B cell (primary cell): ENCODE results near the gene SH2D5. TPM values are rescaled to one million over a fixed set of nuclear protein-coding genes. Genes with fewer than 3 reads are reported as not detected.

Source experiments
- ATAC-seq: fragments of 200-7000 bp; cut with Tn5 transposase; one replicate; pipeline ENCODE4 v1.10.0; 2021; ENCODE audit warnings: low read depth, mild to moderate bottlenecking, moderate number of reproducible peaks, moderate library complexity
- CTCF ChIA-PET: fragments of 350-600 bp; sonication (Branson Sonifier 250); formaldehyde crosslinking; loops from one replicate; lab custom pipeline; 2021; ENCODE audit warnings: antibody characterized with exemption, inconsistent platforms; lab: Charles Lee
- POLR2A ChIA-PET: fragments of 350-600 bp; sonication (Branson Sonifier 250); formaldehyde crosslinking; loops from one replicate; lab custom pipeline; 2021; ENCODE audit warnings: antibody characterized with exemption; lab: Charles Lee
- DNase-seq: peaks from one replicate; pipeline ENCODE4 v3.0.0; 2013
- H2AFZ ChIP-seq: 2 replicates; pipeline ENCODE4 v1.6.1; 2012; ENCODE audit warnings: mild to moderate bottlenecking, low read depth, low read length; ENCODE audit not compliant: insufficient read depth, poor library complexity, severe bottlenecking
- H3K27ac ChIP-seq, 2 donors: 1 replicate in 1 of 2; 2 replicates in 1 of 2; pipeline ENCODE4 v1.5.1; 2012 to 2013; ENCODE audit warnings: low read length in 2 of 2, mild to moderate bottlenecking in 2 of 2, moderate library complexity in 1 of 2
- H3K27me3 ChIP-seq, 4 experiments: fragments of 200-600 bp in 1 of 4; sonication (generic) in 1 of 4; replicated peaks in 1 of 4; 1 replicate in 2 of 4; 2 replicates in 2 of 4; pipeline versions ENCODE4 v1.6.1 to v1.7.0; 2013 to 2016; ENCODE audit warnings: low read length in 3 of 4, mild to moderate bottlenecking in 2 of 4, mixed read lengths in 1 of 4, moderate library complexity in 1 of 4; ENCODE audit not compliant: insufficient read depth in 4 of 4, control insufficient read depth in 3 of 4; ENCODE audit errors: control extremely low read depth in 1 of 4
- H3K36me3 ChIP-seq, 2 experiments: replicated peaks in 1 of 2; 1 replicate in 1 of 2; 2 replicates in 1 of 2; pipeline versions ENCODE4 v1.6.1 to v1.7.1; 2013; ENCODE audit warnings: low read length in 1 of 2; ENCODE audit not compliant: insufficient read depth in 2 of 2, control insufficient read depth in 1 of 2; ENCODE audit errors: control extremely low read depth in 1 of 2, extremely low read depth in 1 of 2
- H3K4me1 ChIP-seq, 2 donors: fragments of 200-600 bp in 1 of 2; sonication (generic) in 1 of 2; 1 replicate in 1 of 2; 2 replicates in 1 of 2; pipeline versions ENCODE4 v1.5.1 to v1.6.1; 2013 to 2017; ENCODE audit warnings: low read length in 2 of 2; ENCODE audit not compliant: control insufficient read depth in 2 of 2, insufficient read depth in 2 of 2
- H3K4me2 ChIP-seq: replicated peaks from 2 replicates; pipeline ENCODE3; 2012; ENCODE audit warnings: mild to moderate bottlenecking, low read depth, low read length; ENCODE audit not compliant: poor library complexity, severe bottlenecking
- H3K4me3 ChIP-seq, 5 experiments: fragments of 200-600 bp in 1 of 5; sonication (generic) in 1 of 5; 1 replicate in 3 of 5; 2 replicates in 2 of 5; pipeline versions ENCODE4 v1.5.1 to v1.7.0; 2011 to 2016; ENCODE audit warnings: low read length in 4 of 5, mild to moderate bottlenecking in 4 of 5, low read depth in 2 of 5, control low read depth in 1 of 5, moderate library complexity in 1 of 5; ENCODE audit not compliant: insufficient read depth in 1 of 5; ENCODE audit errors: control extremely low read depth in 1 of 5, extremely low read depth in 1 of 5
- H3K79me2 ChIP-seq: fragments of 200-600 bp; sonication (generic); one replicate; pipeline ENCODE4 v1.6.0; 2016; ENCODE audit warnings: low read length; ENCODE audit not compliant: control insufficient read depth, insufficient read depth
- H3K9ac ChIP-seq: fragments of 200-600 bp; sonication (generic); 2 replicates; pipeline ENCODE4 v1.6.1; 2017; ENCODE audit warnings: mild to moderate bottlenecking, low read length, moderate library complexity
- H3K9me3 ChIP-seq, 3 donors: one replicate each; pipeline versions ENCODE4 v1.6.1 to v1.7.1; 2013; ENCODE audit warnings: low read length in 2 of 3; ENCODE audit not compliant: control insufficient read depth in 2 of 3, insufficient read depth in 1 of 3; ENCODE audit errors: control extremely low read depth in 1 of 3
- H4K20me1 ChIP-seq: 2 replicates; pipeline ENCODE4 v1.6.0; 2012; ENCODE audit warnings: mild to moderate bottlenecking, low read length; ENCODE audit not compliant: insufficient read depth, control insufficient read depth, poor library complexity, severe bottlenecking
- H3K27ac Mint-ChIP-seq: one replicate; pipeline ENCODE4 v1.8.0; 2021; ENCODE audit warnings: mixed read lengths
- H3K27me3 Mint-ChIP-seq: one replicate; pipeline ENCODE4 v1.8.0; 2021; ENCODE audit warnings: mixed read lengths
- H3K4me1 Mint-ChIP-seq: one replicate; pipeline ENCODE4 v1.8.0; 2021; ENCODE audit warnings: mixed read lengths
- H3K4me3 Mint-ChIP-seq: one replicate; pipeline ENCODE4 v1.8.0; 2021; ENCODE audit warnings: mixed read lengths
- H3K9me3 Mint-ChIP-seq: one replicate; pipeline ENCODE4 v1.8.0; 2022; ENCODE audit warnings: mixed read lengths; ENCODE audit not compliant: insufficient read depth
- CTCF ChIP-seq: fragments of 200-600 bp; IDR thresholded peaks from one replicate; pipeline ENCODE4 v1.8.0; 2022; ENCODE audit warnings: antibody characterized with exemption, mild to moderate bottlenecking
- EZH2 ChIP-seq: IDR thresholded peaks from 2 replicates; pipeline ENCODE4 v1.6.1; 2012; ENCODE audit warnings: borderline replicate concordance, low read depth, mild to moderate bottlenecking, moderate library complexity, low read length; ENCODE audit not compliant: insufficient read depth, poor library complexity, severe bottlenecking
- WGBS: methylation state at CpG from one replicate; pipeline ENCODE4 v1.1.5; 2013; ENCODE audit warnings: missing lambda C conversion rate; ENCODE audit not compliant: insufficient coverage; 5-methylcytosine and 5-hydroxymethylcytosine counted together
- intact Hi-C: fragments of 100-400 bp; cut with micrococcal nuclease; formaldehyde crosslinking; loops from one replicate; pipeline ENCODE4 v1.10.0; 2022
- polyA plus RNA-seq: library from polyadenylated mRNA; depleted of rRNA; stranded (reverse); fragments of >200 nt; gene quantifications from 2 replicates; pipeline ENCODE4 v1.2.3, GENCODE V29; 2012
- total RNA-seq, 2 donors: library from RNA; stranded (reverse); fragments of 120-200 nt in 1 of 2; gene quantifications; 1 replicate in 1 of 2; 2 replicates in 1 of 2; pipeline versions ENCODE4 v1.2.3 to v1.2.4, GENCODE V29; 2013 to 2022

Gene SH2D5
- total and polyA plus RNA-seq, 2 donors (not counting 1 experiment from before 2014, with no cell fraction given) = 0.30 TPM; not detected in 1

DNA sequence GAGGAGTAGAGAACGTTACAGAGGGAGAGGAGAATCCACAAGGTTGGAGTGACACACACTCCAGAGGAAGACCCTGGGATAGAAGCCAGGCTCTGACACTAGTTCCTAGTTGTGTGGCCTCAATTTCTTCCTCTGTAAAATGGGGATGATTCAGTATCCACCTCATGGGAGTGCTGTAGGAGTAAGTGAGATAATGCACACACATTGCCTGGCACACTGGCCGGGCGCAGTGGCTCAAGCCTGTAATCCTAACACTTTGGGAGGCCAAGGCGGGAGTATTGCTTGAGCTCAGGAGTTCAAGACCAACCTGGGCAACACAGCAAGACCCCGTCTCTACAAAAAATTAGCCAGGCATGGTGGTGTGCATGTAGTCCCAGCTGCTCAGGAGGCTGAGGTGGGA is 23.6 kb downstream of the SH2D5 start:
- ATAC-seq (no peak), DNase-seq (no peak)
- Histone ChIP-seq H3K27ac (no peak overlapping the region), H4K20me1 (no peaks in the 10 kb centered on the region), H3K4me1 (no peaks in the 10 kb centered on the region), H2AFZ (no peak overlapping the region), H3K9ac (no peak overlapping the region), H3K4me3 (no peak overlapping the region), H3K27me3 (peaks cover 0 to 5% (median 0%) of the 10 kb centered on the region in 4 experiments), H3K9me3 (no peaks in the 10 kb centered on the region), H3K36me3 (no peaks in the 10 kb centered on the region), H3K79me2 (no peaks in the 10 kb centered on the region), H3K4me2 (no peak overlapping the region)
- Mint-ChIP-seq H3K4me1 (no peaks in the 10 kb centered on the region), H3K9me3 (peaks cover 2% of the 10 kb centered on the region), H3K27me3 (peaks cover 5% of the 10 kb centered on the region), H3K27ac (no peak overlapping the region), H3K4me3 (no peak overlapping the region)
- ChIA-PET POLR2A (no interaction called here), CTCF (no interaction called here)
- intact Hi-C loops = no loop called here
- WGBS = 89% methylated on average over 4 of the region's 5 CpGs
- TF ChIP-seq EZH2 (no peak), CTCF (no peak)

DNA sequence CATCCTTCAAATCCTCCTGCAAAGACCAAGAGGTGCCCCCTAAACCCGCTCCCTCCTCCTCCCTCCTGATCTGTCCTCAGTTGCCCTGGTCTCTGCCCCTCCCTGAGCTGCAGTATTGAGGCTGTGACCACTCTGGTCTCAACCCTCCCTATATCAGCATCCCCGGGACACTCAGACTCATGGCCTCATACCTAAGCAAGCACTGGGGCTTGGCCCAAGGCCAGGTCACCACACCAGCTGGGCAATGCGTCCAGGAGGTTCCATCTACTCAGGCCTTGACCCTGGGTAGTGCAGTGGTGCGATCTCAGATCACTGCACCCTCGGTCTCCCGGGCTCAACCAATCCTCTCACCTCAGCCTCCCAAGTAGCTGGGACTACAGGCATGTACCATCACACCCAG is 24.4 kb downstream of the SH2D5 start:
- intact Hi-C loops = no loop called here

More for the DNA sequence above, 24.4 kb downstream of the SH2D5 start:
- no peaks in the 10 kb centered on the region for H3K9me3 ChIP-seq
- Mint-ChIP-seq H3K4me3 (no peak overlapping the region), H3K27me3 (peaks cover 5% of the 10 kb centered on the region), H3K27ac (no peak overlapping the region), H3K9me3 (peaks cover 2% of the 10 kb centered on the region), H3K4me1 (no peaks in the 10 kb centered on the region)
- no peak overlapping the region for H2AFZ ChIP-seq
- H3K79me2 ChIP-seq = no peaks in the 10 kb centered on the region
- ChIA-PET POLR2A (interaction anchor here (0.6 kb wide), 1 partner anchor 158 kb away, joined by 4 read pairs; no protein-coding TSS in a partner anchor), CTCF (interaction anchor here (1.3 kb wide), 1 partner anchor 12 kb away, joined by 6 read pairs; no protein-coding TSS in a partner anchor)
- H4K20me1 ChIP-seq = no peaks in the 10 kb centered on the region
- no peak for ATAC-seq
- no peak overlapping the region for H3K27ac ChIP-seq
- H3K36me3 ChIP-seq = no peaks in the 10 kb centered on the region
- H3K27me3 ChIP-seq = peaks cover 0 to under 1% (median 0%) of the 10 kb centered on the region in 4 experiments
- WGBS = 94% methylated on average over 6 of the region's 6 CpGs
- H3K4me2 ChIP-seq = no peak overlapping the region
- no peak overlapping the region for H3K4me3 ChIP-seq
- no peaks in the 10 kb centered on the region for H3K4me1 ChIP-seq
- DNase-seq = no peak
- no peak overlapping the region for H3K9ac ChIP-seq
- no peak for TF ChIP-seq CTCF
- TF ChIP-seq EZH2 = no peak
